ENCODE results near the gene COBLL1.

COBLL1 gene

DNA sequence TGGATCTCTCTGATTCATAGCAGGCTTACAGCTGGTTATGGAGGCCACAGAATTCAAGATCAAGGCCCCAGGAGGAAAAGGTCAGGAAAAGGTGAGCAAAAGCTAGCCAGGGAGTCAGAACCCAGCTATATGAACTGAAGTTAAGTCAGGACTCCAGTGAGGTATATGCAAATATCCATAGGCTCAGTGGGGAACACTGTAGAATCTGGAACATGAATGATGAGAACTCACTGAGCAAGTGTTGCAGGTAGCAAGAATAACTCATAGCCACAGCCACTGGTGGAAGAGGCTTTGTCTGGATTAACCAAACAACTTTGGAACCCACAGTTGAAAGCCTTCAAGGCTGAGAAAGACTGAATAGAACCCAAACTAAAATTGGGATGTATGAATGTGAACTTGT, 24.7 kb downstream of the COBLL1 start:
- Histone ChIP-seq H3K9ac (ENCODE audit: low read depth, low read length) (no peak overlapping the region), H3K36me3 (ENCODE audit: insufficient read depth, low read length) (no peaks in the 10 kb centered on the region), H3K4me1 (ENCODE audit: insufficient read depth, low read length) (no peaks in the 10 kb centered on the region), H3K9me3 (ENCODE audit: control insufficient read depth, insufficient read depth, low read length) (no peaks in the 10 kb centered on the region)

- Histone ChIP-seq H3K9me3 (ENCODE audit: control insufficient read depth, insufficient read depth, low read length) (no peaks in the 10 kb centered on the region), H3K36me3 (ENCODE audit: insufficient read depth, low read length) (no peaks in the 10 kb centered on the region), H3K4me1 (ENCODE audit: insufficient read depth, low read length) (no peaks in the 10 kb centered on the region), H3K9ac (ENCODE audit: low read depth, low read length) (no peak overlapping the region)
These were observed 25.6 kb downstream of the COBLL1 start for GRCh38 chr2:164816046-164816445.

- H3K4me1 ChIP-seq (ENCODE audit: insufficient read depth, low read length), result no peaks in the 10 kb centered on the region
- no peak overlapping the region for H3K9ac ChIP-seq (ENCODE audit: low read depth, low read length)
- no peaks in the 10 kb centered on the region for H3K9me3 ChIP-seq (ENCODE audit: control insufficient read depth, insufficient read depth, low read length)
- no peaks in the 10 kb centered on the region for H3K36me3 ChIP-seq (ENCODE audit: insufficient read depth, low read length)
These were observed 26.4 kb downstream of the COBLL1 start for GRCh38 chr2:164815071-164815793.

GRCh38 chr2:164813535-164813934, 28.1 kb downstream of the COBLL1 start:
- Histone ChIP-seq H3K9ac (ENCODE audit: low read depth, low read length) (no peak overlapping the region), H3K4me1 (ENCODE audit: insufficient read depth, low read length) (no peaks in the 10 kb centered on the region), H3K36me3 (ENCODE audit: insufficient read depth, low read length) (no peaks in the 10 kb centered on the region), H3K9me3 (ENCODE audit: control insufficient read depth, insufficient read depth, low read length) (no peaks in the 10 kb centered on the region)

GRCh38 chr2:164812378-164812777, 29.2 kb downstream of the COBLL1 start:
- H3K36me3 ChIP-seq (ENCODE audit: insufficient read depth, low read length), result no peaks in the 10 kb centered on the region
- H3K9ac ChIP-seq (ENCODE audit: low read depth, low read length), result no peak overlapping the region
- no peaks in the 10 kb centered on the region for H3K9me3 ChIP-seq (ENCODE audit: control insufficient read depth, insufficient read depth, low read length)
- H3K4me1 ChIP-seq (ENCODE audit: insufficient read depth, low read length), result no peaks in the 10 kb centered on the region

DNA sequence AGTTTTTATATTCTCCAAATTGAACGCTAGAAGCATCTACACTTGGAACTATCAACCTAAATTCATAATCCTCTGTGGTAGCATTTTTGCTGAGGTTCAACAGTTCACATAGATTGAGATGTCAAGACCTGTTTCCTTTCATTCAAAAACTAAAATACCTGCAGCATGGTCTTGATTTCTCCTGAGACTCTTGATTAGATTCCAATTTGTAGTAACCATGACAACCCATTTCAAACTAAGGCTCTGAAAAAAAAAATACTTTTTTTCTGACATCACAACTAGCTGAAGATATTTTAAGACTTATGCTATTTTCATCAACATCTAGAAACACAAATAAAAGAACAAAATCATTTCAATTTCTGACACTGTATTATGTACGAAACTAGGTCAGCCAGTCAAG, 29.8 kb downstream of the COBLL1 start:
- H3K9me3 ChIP-seq (ENCODE audit: control insufficient read depth, insufficient read depth, low read length), result no peaks in the 10 kb centered on the region
- no peaks in the 10 kb centered on the region for H3K36me3 ChIP-seq (ENCODE audit: insufficient read depth, low read length)
- H3K4me1 ChIP-seq (ENCODE audit: insufficient read depth, low read length), result no peaks in the 10 kb centered on the region
- H3K9ac ChIP-seq (ENCODE audit: low read depth, low read length), result no peak overlapping the region

GRCh38 chr2:164810843-164811242, 30.8 kb downstream of the COBLL1 start:
- no peaks in the 10 kb centered on the region for H3K36me3 ChIP-seq (ENCODE audit: insufficient read depth, low read length)
- H3K9ac ChIP-seq (ENCODE audit: low read depth, low read length), result no peak overlapping the region
- no peaks in the 10 kb centered on the region for H3K9me3 ChIP-seq (ENCODE audit: control insufficient read depth, insufficient read depth, low read length)
- H3K4me1 ChIP-seq (ENCODE audit: insufficient read depth, low read length), result no peaks in the 10 kb centered on the region

DNA sequence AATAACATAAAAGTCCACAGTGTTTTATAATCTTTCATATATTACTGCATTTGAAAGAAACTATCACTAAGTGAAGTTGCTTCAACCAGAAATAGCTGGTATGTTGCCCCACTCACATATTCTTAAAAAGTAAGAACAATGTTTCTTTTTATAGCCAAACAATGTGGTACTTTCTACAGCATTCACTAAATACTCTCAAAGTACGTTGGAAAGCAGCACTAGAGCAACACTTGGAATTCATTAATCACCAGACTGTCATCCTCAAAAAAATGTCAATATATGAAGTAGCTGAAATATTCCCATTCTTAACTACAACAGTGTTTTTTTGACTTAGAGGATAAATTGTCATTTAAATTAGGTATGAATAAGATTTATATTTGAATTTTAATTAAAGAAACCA, 32.8 kb downstream of the COBLL1 start:
- H3K4me1 ChIP-seq (ENCODE audit: insufficient read depth, low read length), result no peaks in the 10 kb centered on the region
- H3K9me3 ChIP-seq (ENCODE audit: control insufficient read depth, insufficient read depth, low read length), result no peaks in the 10 kb centered on the region
- no peak overlapping the region for H3K9ac ChIP-seq (ENCODE audit: low read depth, low read length)
- no peaks in the 10 kb centered on the region for H3K36me3 ChIP-seq (ENCODE audit: insufficient read depth, low read length)

GRCh38 chr2:164803776-164804466, 37.7 kb downstream of the COBLL1 start:
- Histone ChIP-seq H3K9ac (ENCODE audit: low read depth, low read length) (no peak overlapping the region), H3K9me3 (ENCODE audit: control insufficient read depth, insufficient read depth, low read length) (no peaks in the 10 kb centered on the region)

GRCh38 chr2:164802095-164802707, 39.4 kb downstream of the COBLL1 start:
- H3K9me3 ChIP-seq (ENCODE audit: control insufficient read depth, insufficient read depth, low read length), result no peaks in the 10 kb centered on the region
- H3K9ac ChIP-seq (ENCODE audit: low read depth, low read length), result no peak overlapping the region
- H3K4me1 ChIP-seq (ENCODE audit: insufficient read depth, low read length), result no peaks in the 10 kb centered on the region
- no peaks in the 10 kb centered on the region for H3K36me3 ChIP-seq (ENCODE audit: insufficient read depth, low read length)

More at GRCh38 chr2:164803776-164804466, 37.7 kb downstream of the COBLL1 start:
- no peaks in the 10 kb centered on the region for H3K36me3 ChIP-seq (ENCODE audit: insufficient read depth, low read length)
- no peaks in the 10 kb centered on the region for H3K4me1 ChIP-seq (ENCODE audit: insufficient read depth, low read length)

DNA sequence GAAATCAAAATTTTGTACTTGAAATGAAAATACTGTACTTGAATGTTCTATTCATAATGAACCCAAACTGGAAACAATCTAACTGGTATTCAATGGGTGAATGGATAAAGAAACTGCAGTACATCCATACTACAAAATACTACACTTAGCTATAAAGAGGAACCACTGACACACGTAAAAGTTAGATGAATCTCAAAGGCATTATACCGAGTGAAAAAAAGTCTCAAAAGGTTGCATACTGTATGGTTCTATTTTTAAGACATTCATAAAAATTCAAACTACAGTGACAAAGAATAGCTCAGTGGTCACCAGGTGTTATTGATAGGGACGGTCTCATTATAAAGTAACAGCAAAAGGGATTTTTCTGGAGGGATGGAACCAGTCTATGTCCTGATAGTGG, 41.1 kb downstream of the COBLL1 start:
- no peak overlapping the region for H3K9ac ChIP-seq (ENCODE audit: low read depth, low read length)
- H3K36me3 ChIP-seq (ENCODE audit: insufficient read depth, low read length), result no peaks in the 10 kb centered on the region
- no peaks in the 10 kb centered on the region for H3K9me3 ChIP-seq (ENCODE audit: control insufficient read depth, insufficient read depth, low read length)
- H3K4me1 ChIP-seq (ENCODE audit: insufficient read depth, low read length), result no peaks in the 10 kb centered on the region

DNA sequence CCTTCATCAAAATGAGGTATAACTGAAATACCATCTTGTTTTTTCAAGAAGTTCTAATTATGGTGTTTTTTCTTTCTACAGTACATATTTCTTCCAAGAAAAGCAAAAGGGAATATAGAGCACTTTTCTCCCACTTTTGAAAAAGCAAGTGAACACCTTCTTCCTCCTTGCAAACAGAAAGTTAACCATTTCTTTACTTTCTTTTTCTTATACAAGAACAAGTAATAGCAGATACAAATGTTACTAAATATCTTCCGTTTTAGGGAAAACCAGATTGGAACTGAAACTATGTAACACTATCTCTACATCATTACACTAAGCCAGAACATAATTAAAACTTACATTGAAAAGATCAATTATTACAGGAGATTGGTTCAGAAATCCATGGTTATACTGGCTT, 44.0 kb downstream of the COBLL1 start:
- Histone ChIP-seq H3K36me3 (ENCODE audit: insufficient read depth, low read length) (no peaks in the 10 kb centered on the region), H3K4me1 (ENCODE audit: insufficient read depth, low read length) (no peaks in the 10 kb centered on the region), H3K9ac (ENCODE audit: low read depth, low read length) (no peak overlapping the region), H3K9me3 (ENCODE audit: control insufficient read depth, insufficient read depth, low read length) (no peaks in the 10 kb centered on the region)

DNA sequence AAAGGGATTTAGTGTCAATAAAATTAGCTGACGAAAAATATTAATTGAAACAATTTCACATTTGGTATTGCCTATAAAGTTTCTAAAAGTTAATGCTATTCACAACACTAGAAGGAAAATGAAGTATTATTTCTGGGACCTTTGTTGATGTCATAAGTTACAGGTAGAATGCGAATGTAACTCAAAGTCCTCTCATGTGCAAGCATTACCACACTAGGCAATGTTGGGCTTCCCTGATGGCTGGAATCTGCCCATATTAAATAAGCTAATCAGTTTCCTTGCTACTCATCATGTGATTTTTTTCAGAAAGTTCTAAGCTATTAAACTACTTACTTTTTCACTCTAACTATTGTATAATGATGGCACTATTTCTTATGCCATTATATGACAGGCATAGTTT, 44.6 kb downstream of the COBLL1 start:
- Histone ChIP-seq H3K9me3 (ENCODE audit: control insufficient read depth, insufficient read depth, low read length) (no peaks in the 10 kb centered on the region), H3K4me1 (ENCODE audit: insufficient read depth, low read length) (no peaks in the 10 kb centered on the region), H3K36me3 (ENCODE audit: insufficient read depth, low read length) (no peaks in the 10 kb centered on the region), H3K9ac (ENCODE audit: low read depth, low read length) (no peak overlapping the region)

DNA sequence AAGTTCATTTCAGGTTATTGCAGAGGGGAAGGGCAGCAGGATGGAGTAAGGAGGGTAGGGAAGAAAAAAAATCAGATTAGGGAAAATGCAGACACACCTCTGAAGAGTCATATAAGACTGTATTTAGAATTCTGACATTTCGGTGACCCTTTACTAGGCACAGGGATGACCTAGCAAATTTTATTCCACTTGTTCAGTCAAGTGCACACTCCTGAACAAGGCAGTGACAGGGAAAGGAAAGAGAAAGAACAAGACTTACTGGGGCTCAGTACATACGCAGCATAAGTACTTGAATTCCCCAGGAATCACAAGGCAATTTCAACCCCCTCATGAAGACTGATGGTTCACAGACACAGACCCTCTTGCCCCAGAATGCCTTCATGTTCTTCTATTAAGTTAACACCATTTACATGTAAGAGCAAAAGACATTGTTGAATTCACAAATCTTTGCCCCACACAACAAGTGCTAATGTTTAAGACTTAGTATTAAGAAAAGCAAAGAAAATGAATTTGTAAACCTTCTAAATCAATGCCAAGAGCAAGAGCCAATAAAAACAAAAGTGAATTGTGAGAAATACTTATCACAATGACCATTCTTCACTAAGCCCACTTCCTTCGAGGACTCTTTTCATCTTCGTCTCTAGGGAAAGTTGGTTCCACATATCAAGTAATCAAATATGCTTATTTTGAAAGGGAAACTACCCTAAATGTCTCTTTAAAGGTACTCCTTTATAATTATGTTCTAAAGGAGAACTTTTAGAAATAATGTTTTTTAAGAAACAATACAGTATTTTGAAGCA, 47.0 kb downstream of the COBLL1 start:
- Histone ChIP-seq H3K9ac (ENCODE audit: low read depth, low read length) (no peak overlapping the region), H3K4me1 (ENCODE audit: insufficient read depth, low read length) (no peaks in the 10 kb centered on the region), H3K36me3 (ENCODE audit: insufficient read depth, low read length) (no peaks in the 10 kb centered on the region), H3K9me3 (ENCODE audit: control insufficient read depth, insufficient read depth, low read length) (no peaks in the 10 kb centered on the region; the same call in 1 of the 2 replicates)

Data from ES-I3 (cell line).